Measurements from ENCODE around the gene GPR135.

Gene GPR135

DNA sequence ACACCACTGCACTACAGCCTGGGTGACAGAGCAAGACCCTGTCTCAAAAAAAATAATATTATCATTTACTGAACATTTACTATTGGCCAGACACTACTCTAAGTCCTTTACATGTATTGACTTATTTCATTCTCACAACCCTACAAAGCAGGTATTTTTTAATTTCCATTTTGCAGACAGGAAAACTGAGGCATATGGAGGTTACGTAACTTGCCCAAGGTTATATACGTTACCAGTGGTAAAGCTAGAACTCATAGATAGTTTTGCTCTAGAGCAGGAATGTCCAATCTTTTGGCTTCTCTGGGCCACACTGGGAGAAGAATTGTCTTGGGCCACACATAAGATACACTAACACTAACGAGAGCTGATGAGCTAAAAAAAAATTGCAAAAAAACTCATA, 13.4 kb upstream of the GPR135 start:
- H3K4me3 ChIP-seq (ENCODE audit: control insufficient read depth, low read depth, low read length): no peak overlapping the region
- no peak for DNase-seq (ENCODE audit: low read depth)
- no peak for TF ChIP-seq CTCF (conservative IDR thresholded peaks at IDR 0.05; ENCODE audit: control insufficient read depth, insufficient read depth, low read depth, low read length)

- H3K4me3 ChIP-seq (ENCODE audit: control insufficient read depth, low read depth, low read length): no peak overlapping the region
- DNase-seq (ENCODE audit: low read depth): no peak
- TF ChIP-seq CTCF (conservative IDR thresholded peaks at IDR 0.05; ENCODE audit: control insufficient read depth, insufficient read depth, low read depth, low read length): no peak
Observed at GRCh38 chr14:59475709-59476108, 10.5 kb upstream of the GPR135 start.

DNA sequence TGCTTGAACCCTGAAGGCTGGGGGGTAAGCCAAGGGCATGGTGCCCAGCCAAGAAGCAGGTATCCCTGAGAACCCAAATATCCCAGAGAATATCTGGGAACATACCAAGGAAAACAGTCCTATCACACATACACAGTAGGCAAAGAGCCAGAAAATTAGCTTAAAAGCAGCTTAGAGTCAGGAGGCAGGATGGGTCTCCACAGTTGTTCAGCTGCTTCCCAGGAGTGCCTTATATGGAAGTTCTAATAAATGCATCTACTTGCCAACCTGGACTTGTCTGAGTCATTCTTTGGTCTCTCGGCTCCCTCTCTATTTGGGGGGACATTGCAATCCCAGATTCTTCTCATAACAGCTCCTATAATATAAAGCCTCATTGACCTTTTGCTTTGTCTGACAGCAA, 9.0 kb upstream of the GPR135 start:
- peak; percentile 65 for DNase-seq (ENCODE audit: low read depth)
- no peak for TF ChIP-seq CTCF (conservative IDR thresholded peaks at IDR 0.05; ENCODE audit: control insufficient read depth, insufficient read depth, low read depth, low read length)

DNA sequence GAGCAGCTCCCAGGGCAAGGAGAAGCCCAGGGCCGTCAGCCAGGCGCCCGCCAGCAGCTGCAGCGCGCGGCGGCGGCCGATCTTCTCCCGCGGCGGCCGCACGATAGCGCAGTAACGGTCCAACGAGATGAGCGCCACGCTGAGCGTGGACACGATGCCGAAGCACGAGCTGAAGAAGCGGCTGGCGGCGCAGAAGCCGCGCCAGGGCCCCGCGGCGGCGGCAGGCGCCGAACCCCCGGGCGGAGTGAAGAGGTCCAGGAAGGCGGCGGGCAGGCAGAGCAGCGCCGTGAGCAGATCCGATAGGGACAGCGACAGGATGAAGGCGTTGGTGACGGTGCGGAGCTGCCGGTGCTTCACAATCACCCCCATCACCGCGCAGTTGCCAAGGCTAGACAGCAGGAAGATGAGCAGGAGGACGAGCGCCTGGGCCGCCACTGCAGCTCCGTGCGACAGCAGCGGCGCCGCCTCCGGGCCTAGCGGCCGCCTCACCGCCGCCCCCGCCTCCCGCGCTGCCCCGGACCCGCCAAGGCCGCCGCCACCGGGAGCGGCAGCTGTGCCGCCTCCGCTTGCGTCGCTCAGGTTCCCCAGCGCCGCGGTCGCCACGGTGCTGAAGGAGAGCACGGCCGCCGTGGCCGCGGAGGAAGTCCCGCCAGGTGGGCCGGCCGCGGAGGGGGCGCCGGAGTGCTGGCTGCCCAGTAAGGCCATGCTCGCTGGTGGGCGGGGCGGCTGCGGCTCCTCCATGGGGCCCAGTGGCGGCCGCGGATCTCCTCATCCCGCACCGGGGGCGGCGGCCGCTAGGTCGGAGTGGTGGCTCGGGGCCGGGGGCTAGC, 479 bp downstream of the GPR135 start:
- H3K4me3 ChIP-seq (ENCODE audit: control insufficient read depth, low read depth, low read length): peak overlapping the region; percentile 43
- TF ChIP-seq CTCF (conservative IDR thresholded peaks at IDR 0.05; ENCODE audit: control insufficient read depth, insufficient read depth, low read depth, low read length): no peak
- peak; percentile 32 for DNase-seq (ENCODE audit: low read depth)

More for the DNA sequence above, 9.0 kb upstream of the GPR135 start:
- no peak overlapping the region for H3K4me3 ChIP-seq (ENCODE audit: control insufficient read depth, low read depth, low read length)

GRCh38 chr14:59463787-59464485, 1.2 kb downstream of the GPR135 start:
- peak overlapping the region; percentile 43 for H3K4me3 ChIP-seq (ENCODE audit: control insufficient read depth, low read depth, low read length)
- DNase-seq (ENCODE audit: low read depth): no peak
- TF ChIP-seq CTCF (conservative IDR thresholded peaks at IDR 0.05; ENCODE audit: control insufficient read depth, insufficient read depth, low read depth, low read length): no peak

DNA sequence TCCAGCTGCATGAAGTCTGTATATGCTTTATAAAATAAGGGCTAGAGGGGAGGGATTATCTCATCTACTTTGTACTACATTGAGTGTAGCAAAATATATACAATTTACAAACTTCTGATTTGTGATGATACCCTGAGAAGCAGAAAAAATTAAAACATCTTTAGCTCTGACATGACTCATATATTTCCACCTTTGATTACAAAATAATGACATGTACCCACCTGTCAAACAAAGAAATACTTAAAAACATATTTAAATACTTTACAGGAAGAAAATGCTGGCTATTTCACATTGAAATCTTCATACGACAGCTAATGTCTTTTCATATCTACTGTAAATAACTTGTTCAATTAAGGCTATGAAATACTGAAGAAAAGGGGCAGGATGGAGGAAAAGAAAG, 3.3 kb downstream of the GPR135 start:
- TF ChIP-seq CTCF (conservative IDR thresholded peaks at IDR 0.05; ENCODE audit: control insufficient read depth, insufficient read depth, low read depth, low read length): no peak
- DNase-seq (ENCODE audit: low read depth): no peak
- no peak overlapping the region for H3K4me3 ChIP-seq (ENCODE audit: control insufficient read depth, low read depth, low read length)

All from fibroblast of mammary gland (primary cell).